Panc1 (cell line): ENCODE results near the gene ITGAV. TPM values are rescaled to one million over a fixed set of nuclear protein-coding genes. Genes with fewer than 3 reads are reported as not detected.

Source experiments
- ATAC-seq: fragments of 200-7000 bp; cut with Tn5 transposase; 2 replicates; pipeline ENCODE4 v1.9.1; 2020; ENCODE audit warnings: mild to moderate bottlenecking, moderate library complexity
- BruUV-seq: library from RNA; stranded (reverse); fragments of 400-500 nt; replicated peaks from 2 replicates; lab custom pipeline; 2021; lab: Mats Ljungman, UMichigan
- CTCF ChIA-PET: fragments of 300-600 bp; sonication (Branson Sonifier 250); formaldehyde crosslinking; loops from one replicate; lab custom pipeline; 2022; ENCODE audit warnings: antibody characterized with exemption; lab: Charles Lee
- POLR2A ChIA-PET: fragments of 300-600 bp; sonication (Branson Sonifier 250); formaldehyde crosslinking; loops from one replicate; lab custom pipeline; 2022; ENCODE audit warnings: antibody characterized with exemption; lab: Charles Lee
- DNase-seq: peaks from one replicate; pipeline ENCODE4 v3.0.0-alpha.2; 2010; ENCODE audit warnings: low read depth, low spot score
- H3K27ac ChIP-seq: 2 replicates; pipeline ENCODE4 v1.5.1; 2011; ENCODE audit warnings: mild to moderate bottlenecking, low read length, inconsistent platforms
- H3K27me3 ChIP-seq: fragments of 200-500 bp; sonication (Bioruptor generic); 2 replicates; pipeline ENCODE4 v1.6.0; 2014; ENCODE audit warnings: low read length, inconsistent platforms; ENCODE audit not compliant: control insufficient read depth, insufficient read depth
- H3K36me3 ChIP-seq: fragments of 200-500 bp; sonication (Bioruptor generic); 2 replicates; pipeline ENCODE4 v1.5.1; 2014; ENCODE audit warnings: inconsistent platforms, mild to moderate bottlenecking, low read length, moderate library complexity; ENCODE audit not compliant: control insufficient read depth, insufficient read depth
- H3K4me1 ChIP-seq: 2 replicates; pipeline ENCODE4 v1.5.1; 2011; ENCODE audit warnings: inconsistent platforms, mild to moderate bottlenecking, low read length, moderate library complexity; ENCODE audit not compliant: control insufficient read depth, insufficient read depth
- H3K4me3 ChIP-seq, 2 experiments: 2 replicates each; pipeline ENCODE4 v1.5.1; 2011 to 2012; ENCODE audit warnings: low read depth in 2 of 2, low read length in 2 of 2, mild to moderate bottlenecking in 2 of 2, inconsistent platforms in 1 of 2, moderate library complexity in 1 of 2
- H3K9me3 ChIP-seq: fragments of 200-500 bp; sonication (Bioruptor generic); 2 replicates; pipeline ENCODE4 v1.5.1; 2014; ENCODE audit warnings: low read depth, mild to moderate bottlenecking, inconsistent platforms, low read length, moderate library complexity; ENCODE audit not compliant: control insufficient read depth, insufficient read depth
- POLR2AphosphoS5 ChIP-seq: IDR thresholded peaks from 2 replicates; pipeline ENCODE4 v1.6.1; 2012; ENCODE audit warnings: mild to moderate bottlenecking, low read depth, low read length, moderate library complexity
- SIN3A ChIP-seq: IDR thresholded peaks from 2 replicates; pipeline ENCODE4 v1.6.1; 2012; ENCODE audit warnings: low read depth, mild to moderate bottlenecking, low read length, moderate library complexity, borderline replicate concordance; ENCODE audit not compliant: insufficient read depth
- TCF7L2 ChIP-seq: IDR thresholded peaks from 2 replicates; pipeline ENCODE4 v1.6.1; 2011; ENCODE audit warnings: mild to moderate bottlenecking, low read depth, low read length, inconsistent platforms
- in situ Hi-C: cut with HindIII; loops from 2 replicates; pipeline ENCODE4 v1.10.0; 2016; ENCODE audit warnings: low sequenced_read_pairs, low pct_unique_long_range_greater_than_20kb
- intact Hi-C: fragments of 100-400 bp; cut with micrococcal nuclease; formaldehyde crosslinking; loops from one replicate; pipeline ENCODE4 v1.10.0; 2022; ENCODE audit not compliant: unreplicated experiment
- total RNA-seq: library from RNA; stranded (reverse); gene quantifications from one replicate; pipeline ENCODE4 v1.2.1, GENCODE V29; 2021; ENCODE audit not compliant: unreplicated experiment
- TF ChIP-seq, protein P1 (sequence below): fragments of 450-650 bp; IDR thresholded peaks from 2 replicates; pipeline ENCODE4 v1.5.1; 2017; ENCODE audit warnings: mild to moderate bottlenecking
- TF ChIP-seq, protein P2 (sequence below), 2 experiments: IDR thresholded peaks; 2 replicates each; pipeline ENCODE4 v1.6.1; 2011 to 2012; ENCODE audit warnings: low read depth in 2 of 2, control low read depth in 1 of 2, low read length in 1 of 2, mild to moderate bottlenecking in 1 of 2, moderate library complexity in 1 of 2; ENCODE audit not compliant: insufficient read depth in 1 of 2

Gene ITGAV
- total RNA-seq, 1 experiment from 2014 or later, result 218 TPM

DNA sequence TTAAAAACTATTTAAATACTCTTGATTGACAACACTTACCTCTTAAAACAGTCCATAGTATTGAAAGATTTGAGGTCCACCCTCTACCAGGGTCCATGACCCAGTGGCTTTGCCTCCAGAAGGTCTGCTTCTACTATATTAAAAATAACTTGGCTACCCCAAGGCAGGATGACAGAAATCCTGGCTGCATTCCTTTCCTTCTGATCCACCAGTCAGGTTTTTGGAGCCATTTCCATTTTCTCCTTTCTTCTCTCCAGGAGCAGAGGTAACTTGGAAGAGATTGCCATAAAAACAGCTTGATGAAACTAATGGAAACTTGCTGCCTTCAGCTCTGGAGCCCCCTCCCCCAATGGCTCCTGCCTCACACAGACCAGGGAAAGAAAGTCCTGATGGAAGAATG, 101.4 kb downstream of the ITGAV start:
- peaks cover 15% of the 10 kb centered on the region for H3K9me3 ChIP-seq
- no TSS peak for BruUV-seq
- ATAC-seq (no peak), DNase-seq (no peak)
- peaks cover 19% of the 10 kb centered on the region for H3K4me1 ChIP-seq
- intact Hi-C loops, result no loop called here
- ChIA-PET POLR2A (no interaction called here), CTCF (no interaction called here)
- H3K27ac ChIP-seq, result no peak overlapping the region
- H3K36me3 ChIP-seq, result no peaks in the 10 kb centered on the region
- H3K27me3 ChIP-seq, result no peaks in the 10 kb centered on the region
- no peak overlapping the region for H3K4me3 ChIP-seq
- no peak for TF ChIP-seq TCF7L2
- no peak for TF ChIP-seq POLR2AphosphoS5
- no peak for TF ChIP-seq SIN3A
- TF ChIP-seq, protein P1, sequence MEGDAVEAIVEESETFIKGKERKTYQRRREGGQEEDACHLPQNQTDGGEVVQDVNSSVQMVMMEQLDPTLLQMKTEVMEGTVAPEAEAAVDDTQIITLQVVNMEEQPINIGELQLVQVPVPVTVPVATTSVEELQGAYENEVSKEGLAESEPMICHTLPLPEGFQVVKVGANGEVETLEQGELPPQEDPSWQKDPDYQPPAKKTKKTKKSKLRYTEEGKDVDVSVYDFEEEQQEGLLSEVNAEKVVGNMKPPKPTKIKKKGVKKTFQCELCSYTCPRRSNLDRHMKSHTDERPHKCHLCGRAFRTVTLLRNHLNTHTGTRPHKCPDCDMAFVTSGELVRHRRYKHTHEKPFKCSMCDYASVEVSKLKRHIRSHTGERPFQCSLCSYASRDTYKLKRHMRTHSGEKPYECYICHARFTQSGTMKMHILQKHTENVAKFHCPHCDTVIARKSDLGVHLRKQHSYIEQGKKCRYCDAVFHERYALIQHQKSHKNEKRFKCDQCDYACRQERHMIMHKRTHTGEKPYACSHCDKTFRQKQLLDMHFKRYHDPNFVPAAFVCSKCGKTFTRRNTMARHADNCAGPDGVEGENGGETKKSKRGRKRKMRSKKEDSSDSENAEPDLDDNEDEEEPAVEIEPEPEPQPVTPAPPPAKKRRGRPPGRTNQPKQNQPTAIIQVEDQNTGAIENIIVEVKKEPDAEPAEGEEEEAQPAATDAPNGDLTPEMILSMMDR, result no peak
- TF ChIP-seq, protein P2, sequence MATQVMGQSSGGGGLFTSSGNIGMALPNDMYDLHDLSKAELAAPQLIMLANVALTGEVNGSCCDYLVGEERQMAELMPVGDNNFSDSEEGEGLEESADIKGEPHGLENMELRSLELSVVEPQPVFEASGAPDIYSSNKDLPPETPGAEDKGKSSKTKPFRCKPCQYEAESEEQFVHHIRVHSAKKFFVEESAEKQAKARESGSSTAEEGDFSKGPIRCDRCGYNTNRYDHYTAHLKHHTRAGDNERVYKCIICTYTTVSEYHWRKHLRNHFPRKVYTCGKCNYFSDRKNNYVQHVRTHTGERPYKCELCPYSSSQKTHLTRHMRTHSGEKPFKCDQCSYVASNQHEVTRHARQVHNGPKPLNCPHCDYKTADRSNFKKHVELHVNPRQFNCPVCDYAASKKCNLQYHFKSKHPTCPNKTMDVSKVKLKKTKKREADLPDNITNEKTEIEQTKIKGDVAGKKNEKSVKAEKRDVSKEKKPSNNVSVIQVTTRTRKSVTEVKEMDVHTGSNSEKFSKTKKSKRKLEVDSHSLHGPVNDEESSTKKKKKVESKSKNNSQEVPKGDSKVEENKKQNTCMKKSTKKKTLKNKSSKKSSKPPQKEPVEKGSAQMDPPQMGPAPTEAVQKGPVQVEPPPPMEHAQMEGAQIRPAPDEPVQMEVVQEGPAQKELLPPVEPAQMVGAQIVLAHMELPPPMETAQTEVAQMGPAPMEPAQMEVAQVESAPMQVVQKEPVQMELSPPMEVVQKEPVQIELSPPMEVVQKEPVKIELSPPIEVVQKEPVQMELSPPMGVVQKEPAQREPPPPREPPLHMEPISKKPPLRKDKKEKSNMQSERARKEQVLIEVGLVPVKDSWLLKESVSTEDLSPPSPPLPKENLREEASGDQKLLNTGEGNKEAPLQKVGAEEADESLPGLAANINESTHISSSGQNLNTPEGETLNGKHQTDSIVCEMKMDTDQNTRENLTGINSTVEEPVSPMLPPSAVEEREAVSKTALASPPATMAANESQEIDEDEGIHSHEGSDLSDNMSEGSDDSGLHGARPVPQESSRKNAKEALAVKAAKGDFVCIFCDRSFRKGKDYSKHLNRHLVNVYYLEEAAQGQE (IDR thresholded peaks at IDR 0.05; ENCODE audit: insufficient read depth in 1 of 2, low read depth in 2 of 2, low read length in 1 of 2), result no peak
- in situ Hi-C loops, result no loop called here

DNA sequence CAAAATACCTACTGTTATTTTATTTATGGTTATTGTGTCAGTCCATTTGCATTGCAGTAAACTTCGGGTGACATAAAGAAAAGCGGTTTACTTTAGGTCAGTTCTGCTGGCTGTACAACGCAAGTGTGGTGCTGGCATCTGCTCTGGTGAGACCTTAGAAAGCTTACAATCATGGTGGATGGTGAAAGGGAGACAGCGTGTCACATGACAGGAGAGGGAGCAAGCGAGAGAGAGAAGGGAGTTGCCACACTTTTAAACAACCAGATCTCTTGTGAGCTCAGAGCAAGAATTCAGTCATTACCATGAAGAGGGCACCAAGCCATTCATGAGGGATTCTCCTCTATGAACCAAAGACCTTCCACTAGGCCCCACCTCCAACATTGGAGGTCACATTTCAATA, 102.0 kb downstream of the ITGAV start:
- TF ChIP-seq TCF7L2, result no peak
- TF ChIP-seq, protein P2 (IDR thresholded peaks at IDR 0.05; ENCODE audit: insufficient read depth in 1 of 2, low read depth in 2 of 2, low read length in 1 of 2), result no peak
- no peaks in the 10 kb centered on the region for H3K27me3 ChIP-seq
- ChIA-PET POLR2A (interaction anchor here (0.5 kb wide), 1 partner anchor 44 kb away, joined by 5 read pairs; no protein-coding TSS in a partner anchor), CTCF (no interaction called here)
- no peak for ATAC-seq
- no peaks in the 10 kb centered on the region for H3K36me3 ChIP-seq
- H3K4me3 ChIP-seq, result no peak overlapping the region
- no peak for DNase-seq
- no TSS peak for BruUV-seq
- peaks cover 12% of the 10 kb centered on the region for H3K9me3 ChIP-seq
- intact Hi-C loops (no loop called here), in situ Hi-C loops (no loop called here)
- H3K27ac ChIP-seq, result no peak overlapping the region
- peaks cover 21% of the 10 kb centered on the region for H3K4me1 ChIP-seq
